Endodermal cell (in vitro differentiated cells): ENCODE measurements around the gene NHLRC3. TPM values are rescaled to one million over a fixed set of nuclear protein-coding genes. Genes with fewer than 3 reads are reported as not detected.

Experiments
- DNase-seq: peaks from one replicate; pipeline ENCODE4 v3.0.0-alpha.2; 2017
- H3K27ac ChIP-seq: 2 replicates; pipeline ENCODE4 v1.5.1; 2013; ENCODE audit warnings: mild to moderate bottlenecking, low read depth, low read length, moderate library complexity
- H3K27me3 ChIP-seq: 2 replicates; pipeline ENCODE4 v1.6.1; 2013; ENCODE audit warnings: mild to moderate bottlenecking, low read length, moderate library complexity; ENCODE audit not compliant: insufficient read depth, control insufficient read depth, poor library complexity, severe bottlenecking
- H3K36me3 ChIP-seq: 2 replicates; pipeline ENCODE4 v1.7.0; 2013; ENCODE audit warnings: mild to moderate bottlenecking, low read length, moderate library complexity; ENCODE audit not compliant: control insufficient read depth, insufficient read depth
- H3K4me1 ChIP-seq: one replicate; pipeline ENCODE4 v1.7.0; 2013; ENCODE audit warnings: low read length; ENCODE audit not compliant: control insufficient read depth, insufficient read depth
- H3K4me3 ChIP-seq: 2 replicates; pipeline ENCODE4 v1.5.1; 2013; ENCODE audit warnings: mild to moderate bottlenecking, low read length, moderate library complexity
- H3K9ac ChIP-seq: 2 replicates; pipeline ENCODE4 v1.6.1; 2013; ENCODE audit warnings: mild to moderate bottlenecking, low read length, moderate library complexity; ENCODE audit not compliant: poor library complexity, severe bottlenecking; ENCODE audit errors: extremely low read depth
- H3K9me3 ChIP-seq: 2 replicates; pipeline ENCODE4 v1.6.1; 2013; ENCODE audit warnings: mild to moderate bottlenecking, low read length, moderate library complexity; ENCODE audit not compliant: control insufficient read depth
- H3K27ac Mint-ChIP-seq: 2 replicates; pipeline ENCODE4 v1.8.0; 2020; ENCODE audit warnings: mixed read lengths
- H3K27me3 Mint-ChIP-seq: 2 replicates; pipeline ENCODE4 v1.8.0; 2021; ENCODE audit warnings: mild to moderate bottlenecking, mixed read lengths; ENCODE audit not compliant: insufficient read depth
- H3K36me3 Mint-ChIP-seq: 2 replicates; pipeline ENCODE4 v1.8.0; 2020; ENCODE audit warnings: low read depth, mixed read lengths
- H3K4me1 Mint-ChIP-seq: 2 replicates; pipeline ENCODE4 v1.8.0; 2020; ENCODE audit warnings: mixed read lengths
- H3K4me3 Mint-ChIP-seq: 2 replicates; pipeline ENCODE4 v1.8.0; 2020; ENCODE audit warnings: mild to moderate bottlenecking, moderate library complexity, mixed read lengths
- H3K9me3 Mint-ChIP-seq: 2 replicates; pipeline ENCODE4 v1.8.0; 2020; ENCODE audit warnings: mild to moderate bottlenecking, mixed read lengths
- CTCF ChIP-seq: fragments of 200-600 bp; sonication (generic); conservative IDR thresholded peaks from 2 replicates; pipeline ENCODE4 v1.5.0; 2021; ENCODE audit warnings: antibody characterized with exemption, mild to moderate bottlenecking
- total RNA-seq, 2 donors: library from RNA; stranded (reverse); fragmentation: NEBNext Ultra II Directional in 1 of 2; extraction: Animal tissue kit (Norgen Biotek cat#: 25700) in 1 of 2; gene quantifications; 2 replicates in 1 of 2; 3 replicates in 1 of 2; pipeline ENCODE4 v1.2.1, GENCODE V29; 2021

The NHLRC3 gene
- total RNA-seq, 2 donors from 2014 or later, result 13.7 to 23.4 TPM

GRCh38 chr13:39099231-39099630 is 61.0 kb downstream of the NHLRC3 start:
- no peaks in the 10 kb centered on the region for H3K4me1 Mint-ChIP-seq
- no peaks in the 10 kb centered on the region for H3K27me3 ChIP-seq
- no peaks in the 10 kb centered on the region for H3K4me1 ChIP-seq
- no peak overlapping the region for H3K4me3 ChIP-seq
- H3K36me3 ChIP-seq, result no peaks in the 10 kb centered on the region
- no peaks in the 10 kb centered on the region for H3K9me3 ChIP-seq
- no peaks in the 10 kb centered on the region for H3K27me3 Mint-ChIP-seq
- TF ChIP-seq CTCF, result no peak
- H3K27ac Mint-ChIP-seq, result no peak overlapping the region
- no peaks in the 10 kb centered on the region for H3K36me3 Mint-ChIP-seq
- H3K27ac ChIP-seq, result no peak overlapping the region
- no peak for DNase-seq
- no peak overlapping the region for H3K9ac ChIP-seq
- H3K4me3 Mint-ChIP-seq, result no peak overlapping the region
- no peaks in the 10 kb centered on the region for H3K9me3 Mint-ChIP-seq

Other genes with a start within 250 kb of the NHLRC3 start
- gene STOML3, start 47.6 kb upstream of the NHLRC3 start, total RNA-seq, result not detected
- gene PROSER1, start 367 bp upstream of the NHLRC3 start, total RNA-seq, result 10 to 100 TPM; 54.0 to 62.1 TPM